Islet precursor cell (in vitro differentiated cells): ENCODE measurements around the gene C21orf58.
A peak's percentile ranks its signal among the peaks of the same experiment; 100 is the strongest.

Experiments used
- DNase-seq: peaks from one replicate; pipeline ENCODE4 v3.0.0-alpha.2; 2018

C21orf58 gene

GRCh38 chr21:46352164-46352515, 28.5 kb upstream of the C21orf58 start:
- DNase-seq: no peak

DNA sequence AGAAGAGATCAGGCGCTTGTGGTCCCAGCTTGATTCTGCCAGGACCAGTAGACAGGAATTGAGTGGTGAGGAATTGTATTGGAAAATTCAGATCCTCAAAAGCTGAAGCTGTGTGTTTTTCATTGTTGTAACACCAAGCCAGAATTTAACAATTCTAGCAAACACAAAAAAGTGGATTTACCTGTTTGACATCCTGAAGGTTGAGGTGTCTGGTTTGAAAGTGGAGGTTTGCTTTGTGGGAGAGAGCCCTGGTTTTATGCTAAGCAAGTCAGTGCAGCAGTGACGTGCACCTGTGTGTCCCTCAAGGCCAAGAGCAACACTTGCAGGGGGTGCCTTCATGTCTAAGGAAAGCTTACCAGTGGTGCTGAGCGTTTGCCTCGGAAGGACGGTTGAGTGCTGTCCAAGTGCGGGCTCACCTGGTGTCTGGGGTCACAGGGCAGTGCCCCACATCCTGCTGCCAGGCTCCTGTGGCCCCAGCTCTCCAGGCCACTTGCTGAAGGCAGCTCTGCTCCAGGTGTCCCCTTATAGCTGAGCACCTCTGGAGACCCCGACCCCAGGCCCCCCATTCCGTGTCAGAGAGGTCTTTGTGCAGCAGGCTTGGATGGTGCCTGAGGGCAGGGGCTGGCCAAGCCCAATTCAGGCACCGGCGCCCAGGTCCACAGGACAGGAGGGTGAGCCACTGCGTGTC, 27.9 kb upstream of the C21orf58 start:
- no peak for DNase-seq

- DNase-seq: no peak
Observed at GRCh38 chr21:46350981-46351380, 27.3 kb upstream of the C21orf58 start.

DNA sequence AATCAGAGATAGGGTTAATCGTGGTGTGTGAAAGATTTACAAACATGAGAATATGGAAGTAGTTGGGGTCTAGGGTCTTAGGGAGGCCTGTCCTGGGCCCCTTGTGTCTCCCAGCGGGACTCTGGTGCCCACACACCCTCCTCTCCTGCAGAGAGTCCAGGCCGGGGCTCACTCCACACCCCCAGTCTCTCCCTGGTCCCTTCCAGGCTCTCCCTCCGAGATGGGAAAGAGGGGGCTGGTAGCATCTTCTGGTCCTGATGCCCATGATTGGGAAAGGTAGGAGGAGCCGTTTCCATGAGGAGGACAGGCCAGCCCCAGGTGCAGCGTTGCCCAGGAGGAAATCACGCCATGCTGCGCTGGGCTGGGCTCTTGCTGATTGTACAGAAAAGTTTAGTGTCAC, 26.9 kb upstream of the C21orf58 start:
- DNase-seq: no peak

DNA sequence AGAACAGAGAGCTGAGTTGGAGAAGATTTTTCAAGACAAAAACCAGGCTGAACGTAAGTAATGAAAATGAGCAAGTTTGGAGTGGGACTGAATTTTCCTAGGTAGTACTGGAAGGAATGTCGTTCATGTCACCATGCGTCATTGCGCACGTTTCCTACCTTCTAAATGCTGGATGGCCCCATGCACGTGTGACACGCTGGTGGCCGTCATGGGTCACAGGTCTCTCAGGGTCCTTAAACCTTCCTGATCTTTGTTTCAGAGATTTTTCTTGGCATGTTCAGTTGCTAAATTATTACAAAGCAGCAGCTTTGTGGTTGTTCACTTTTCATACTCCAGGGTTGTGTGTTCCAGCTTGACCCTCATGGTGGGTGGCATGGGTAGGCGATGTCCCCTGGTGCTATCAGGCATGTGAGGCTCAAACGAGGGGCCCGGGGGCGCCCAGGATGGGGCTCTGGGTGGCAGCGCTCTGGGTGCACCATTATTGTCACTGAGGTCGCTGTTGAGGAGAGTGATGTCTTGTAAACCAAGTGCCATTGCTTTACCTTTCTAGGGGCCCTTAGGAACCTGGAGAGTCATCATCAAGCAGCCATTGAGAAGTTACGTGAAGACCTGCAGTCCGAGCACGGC, 25.6 kb upstream of the C21orf58 start:
- no peak for DNase-seq

- DNase-seq: no peak
Observed at GRCh38 chr21:46347791-46348381, 24.2 kb upstream of the C21orf58 start.

- no peak for DNase-seq
Observed at GRCh38 chr21:46347203-46347550, 23.5 kb upstream of the C21orf58 start.

GRCh38 chr21:46346296-46347202, 22.9 kb upstream of the C21orf58 start:
- no peak for DNase-seq

DNA sequence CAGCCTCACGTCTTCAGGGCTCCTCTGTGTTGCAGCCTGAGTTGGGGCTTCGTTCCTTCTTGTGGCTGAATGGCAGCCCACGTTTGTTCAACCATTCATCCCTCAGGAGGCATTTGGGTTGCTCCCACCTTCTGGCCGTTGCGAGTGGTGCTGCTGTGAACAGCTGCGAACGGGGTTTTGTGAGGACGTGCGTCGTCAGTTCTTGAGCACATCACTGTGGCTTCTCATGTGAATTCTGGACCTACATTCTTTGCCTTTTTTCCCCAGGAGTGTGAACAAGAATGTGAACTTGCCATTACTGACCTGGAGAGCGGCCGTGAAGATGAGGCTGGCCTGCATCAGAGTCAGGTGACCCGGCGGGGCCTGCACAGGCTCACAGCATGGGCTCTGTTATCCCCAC, 22.2 kb upstream of the C21orf58 start:
- DNase-seq: no peak

- no peak for DNase-seq
Observed at GRCh38 chr21:46344219-46344915, 20.7 kb upstream of the C21orf58 start.

- peak; percentile 45 for DNase-seq
Observed at GRCh38 chr21:46340998-46341397, 17.3 kb upstream of the C21orf58 start.

DNA sequence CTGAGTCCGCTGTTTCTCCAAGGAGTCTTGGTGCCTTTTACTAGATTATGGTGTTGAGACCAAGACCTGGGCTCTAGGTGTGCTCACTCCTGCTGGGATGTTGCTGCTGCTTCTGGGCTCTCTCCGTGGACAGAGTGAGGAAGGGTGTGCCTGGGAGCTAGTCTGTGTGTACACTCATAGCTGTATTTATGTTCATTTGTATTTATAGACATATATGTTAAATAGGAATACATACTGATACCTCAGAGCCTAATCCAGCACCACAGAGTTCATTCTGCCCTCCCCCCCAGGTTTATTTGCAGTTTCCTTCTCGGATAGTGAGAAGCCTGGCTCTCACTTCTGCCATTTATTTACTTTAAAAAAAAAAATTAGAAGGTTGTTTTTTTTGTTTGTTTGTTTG, 12.9 kb upstream of the C21orf58 start:
- no peak for DNase-seq

DNA sequence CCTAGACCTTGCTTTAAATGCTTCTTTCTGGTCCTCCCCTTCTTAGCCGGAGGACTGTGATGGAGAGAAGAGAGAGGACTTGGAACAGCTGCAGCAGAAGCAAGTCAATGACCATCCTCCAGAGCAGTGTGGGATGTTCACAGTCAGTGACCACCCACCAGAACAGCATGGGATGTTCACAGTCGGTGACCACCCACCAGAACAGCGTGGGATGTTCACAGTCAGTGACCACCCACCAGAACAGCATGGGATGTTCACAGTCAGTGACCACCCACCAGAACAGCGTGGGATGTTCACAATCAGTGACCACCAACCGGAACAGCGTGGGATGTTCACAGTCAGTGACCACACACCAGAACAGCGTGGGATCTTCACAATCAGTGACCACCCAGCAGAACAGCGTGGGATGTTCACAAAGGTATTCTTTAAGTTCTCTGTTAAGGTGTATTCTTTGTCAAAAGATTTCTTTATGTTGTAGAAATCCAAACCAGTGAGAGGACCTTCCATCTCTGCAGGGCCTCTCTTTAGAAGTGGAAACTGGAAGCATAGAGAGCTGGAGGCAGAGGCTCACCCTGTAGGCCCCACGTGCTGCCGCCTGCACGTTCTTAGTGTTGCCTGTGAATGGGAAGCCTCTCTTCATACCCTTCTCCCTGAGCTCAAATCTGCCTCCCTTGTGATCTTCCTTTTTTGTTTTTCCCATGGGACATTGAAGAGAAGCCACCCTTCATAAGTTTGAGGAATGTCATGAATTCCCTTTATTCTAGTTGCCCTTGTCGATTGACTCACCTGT, 10.9 kb upstream of the C21orf58 start:
- DNase-seq: no peak

DNA sequence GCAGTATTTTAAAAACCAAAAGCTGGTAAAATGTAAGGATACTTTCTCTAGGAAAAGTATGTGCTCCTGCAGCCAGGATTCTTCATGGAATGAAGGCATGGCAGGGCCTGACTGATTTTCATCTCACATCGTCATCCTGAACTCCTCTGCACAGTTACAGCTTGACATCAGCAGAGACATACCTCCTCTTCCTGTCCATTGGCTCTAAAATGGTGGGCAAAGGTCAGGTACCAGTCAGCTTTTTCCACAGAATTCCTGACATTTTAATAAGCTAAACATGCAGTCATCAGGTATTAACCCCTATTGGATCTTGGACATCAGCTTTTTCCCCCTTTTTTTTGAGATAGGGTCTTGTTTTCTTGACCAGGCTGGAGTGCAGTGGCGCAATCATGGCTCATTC, 6.1 kb upstream of the C21orf58 start:
- DNase-seq: no peak

- DNase-seq: no peak
Observed at GRCh38 chr21:46328151-46328550, 4.5 kb upstream of the C21orf58 start.

DNA sequence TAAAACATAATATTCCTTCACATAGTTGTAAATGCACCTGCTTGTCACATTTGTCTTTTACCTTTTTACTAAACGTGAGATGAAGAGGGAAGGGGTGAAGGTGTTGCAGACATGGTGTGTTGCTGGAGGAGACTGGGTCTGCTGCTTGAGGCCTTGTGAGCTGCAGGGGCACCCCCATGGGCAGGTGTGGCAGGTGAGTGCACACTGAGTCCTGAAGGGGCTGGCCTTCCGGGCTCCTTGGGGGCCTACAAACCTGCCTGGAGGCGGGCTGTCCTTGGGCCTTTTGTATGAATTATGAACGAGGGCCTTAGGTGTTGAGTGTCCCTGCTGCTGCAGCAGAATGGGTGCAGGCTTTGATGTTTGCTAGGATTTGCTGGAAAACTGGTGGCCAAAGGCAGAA, 4.0 kb upstream of the C21orf58 start:
- no peak for DNase-seq

DNA sequence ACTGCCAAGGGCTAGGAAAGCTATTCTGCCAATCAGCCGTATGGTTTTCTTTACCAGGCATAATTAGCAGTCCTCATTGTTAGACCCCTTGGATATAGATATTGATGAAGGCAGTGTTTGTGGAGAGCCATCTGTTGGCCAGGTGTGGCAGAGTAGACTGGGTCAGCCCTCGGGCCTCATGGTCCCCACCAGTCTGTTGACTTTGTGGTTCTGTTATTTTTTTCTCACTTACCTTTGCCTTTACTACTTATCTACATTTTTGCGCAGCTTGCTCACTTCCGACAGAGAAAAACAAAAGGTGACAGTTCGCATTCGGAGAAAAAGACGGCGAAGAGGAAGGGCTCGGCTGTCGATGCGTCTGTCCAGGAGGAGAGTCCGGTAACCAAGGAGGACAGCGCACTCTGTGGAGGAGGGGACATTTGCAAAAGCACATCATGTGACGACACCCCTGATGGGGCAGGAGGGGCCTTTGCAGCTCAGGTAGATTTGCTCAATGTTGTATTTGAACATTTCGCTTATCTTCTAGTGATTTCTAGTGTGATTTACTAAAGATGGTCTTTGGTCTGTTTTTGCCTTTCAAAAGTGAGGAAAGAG, 2.5 kb upstream of the C21orf58 start:
- DNase-seq: no peak

GRCh38 chr21:46325073-46325912, 1.6 kb upstream of the C21orf58 start:
- DNase-seq: peak; percentile 88

DNA sequence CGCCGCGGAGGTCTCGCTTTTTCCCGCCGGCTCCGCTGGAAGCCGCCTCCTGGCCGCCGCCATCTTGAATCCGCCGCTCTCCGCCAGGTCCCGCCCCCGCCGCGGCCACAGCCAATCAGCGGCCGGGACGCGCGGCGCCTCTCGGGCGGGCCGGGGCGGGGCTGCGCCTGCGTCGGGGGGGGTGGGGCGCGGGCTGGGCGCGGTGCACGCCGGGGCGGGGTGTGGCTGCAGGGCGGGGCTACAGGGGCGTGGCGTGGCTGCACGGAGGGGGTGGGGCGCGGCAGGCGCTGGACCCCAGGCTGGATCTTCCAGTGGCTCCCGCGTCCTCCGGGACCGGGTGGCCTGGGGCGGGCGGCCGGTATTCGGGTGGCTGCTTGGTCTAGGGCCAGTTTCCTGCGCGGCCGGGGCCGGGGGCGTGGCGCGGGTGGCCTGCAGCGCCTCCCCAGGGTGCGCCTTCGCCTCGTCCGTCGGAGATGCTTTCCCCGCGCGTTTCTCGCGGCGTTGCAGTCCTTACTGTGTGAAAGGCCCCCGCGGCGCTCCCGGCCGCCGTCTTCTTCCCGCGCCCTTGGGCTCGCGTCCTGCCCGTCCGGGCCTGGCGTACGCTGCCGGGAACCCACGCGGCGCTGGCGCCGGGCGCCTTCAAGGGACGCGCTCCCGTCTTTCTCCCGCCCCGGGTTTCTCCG, 861 bp upstream of the C21orf58 start:
- peak; percentile 94 for DNase-seq

- DNase-seq: no peak
Observed at GRCh38 chr21:46323227-46323709, 402 bp downstream of the C21orf58 start.
